Sigmoid colon (tissue), 4 donors: Measurements from ENCODE around the gene IL1A.

Experiments used
- EP300 ChIP-seq, 4 donors: sonication (generic); formaldehyde crosslinking; IDR thresholded peaks; one replicate each; pipeline ENCODE4 v1.6.1; 2017; ENCODE audit warnings: antibody characterized with exemption in 4 of 4
- POLR2A ChIP-seq, 2 donors: fragments of 450-650 bp; IDR thresholded peaks; one replicate each; pipeline ENCODE4 v1.6.1; 2016; ENCODE audit warnings: antibody characterized with exemption in 2 of 2, mild to moderate bottlenecking in 2 of 2, moderate library complexity in 2 of 2
- TF ChIP-seq, protein P1 (sequence below), 4 experiments: fragments of 450-650 bp in 3 of 4; fragments of 200-600 bp in 1 of 4; IDR thresholded peaks; one replicate each; pipeline ENCODE4 v1.5.1; 2016 to 2019; ENCODE audit warnings: antibody characterized with exemption in 4 of 4, mild to moderate bottlenecking in 3 of 4, moderate library complexity in 2 of 4

DNA sequence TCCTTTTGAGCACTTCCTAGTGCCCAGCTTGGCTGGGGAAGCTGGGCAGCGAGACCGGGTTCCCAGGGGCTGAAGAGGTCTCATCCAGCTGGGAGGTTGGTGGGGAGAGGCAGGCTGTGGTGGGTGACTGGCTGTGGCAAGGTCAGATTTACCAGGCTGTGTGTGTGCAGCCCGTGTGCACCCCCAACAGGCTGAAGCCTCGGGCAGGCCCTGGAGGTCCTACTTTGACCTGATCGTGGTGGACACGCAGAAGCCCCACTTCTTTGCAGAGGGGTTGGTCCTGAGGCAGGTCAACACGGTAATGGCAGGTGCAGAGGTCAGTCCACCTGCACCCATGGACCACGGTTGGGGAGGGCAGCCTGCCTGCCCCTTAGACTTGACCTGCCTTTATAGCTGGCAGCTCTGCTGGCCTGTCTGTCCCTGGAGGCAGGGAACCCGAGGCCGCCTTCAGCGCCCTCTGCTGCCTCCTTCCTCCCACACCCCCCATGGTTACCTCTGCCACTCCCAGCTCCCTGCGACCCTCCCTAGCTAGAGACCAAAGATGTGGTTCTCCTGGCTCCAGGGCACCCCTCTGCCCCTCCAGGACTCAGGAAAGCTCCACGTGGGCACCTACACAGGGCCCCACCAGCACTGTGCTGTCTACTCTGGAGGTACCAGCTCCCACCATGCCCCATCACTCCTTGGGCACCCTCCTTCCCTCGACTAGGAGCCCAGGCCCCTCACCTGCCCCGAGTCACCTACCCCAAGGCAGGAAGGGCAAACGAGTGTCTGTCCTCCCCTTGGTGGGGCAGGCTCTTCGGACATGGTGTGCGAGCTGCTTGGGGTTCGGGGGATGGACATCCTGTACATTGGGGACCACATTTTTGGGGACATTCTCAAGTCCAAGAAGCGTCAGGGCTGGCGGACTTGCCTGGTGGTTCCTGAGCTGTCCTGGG lies 59.4 kb downstream of the IL1A start:
- TF ChIP-seq, protein P1, sequence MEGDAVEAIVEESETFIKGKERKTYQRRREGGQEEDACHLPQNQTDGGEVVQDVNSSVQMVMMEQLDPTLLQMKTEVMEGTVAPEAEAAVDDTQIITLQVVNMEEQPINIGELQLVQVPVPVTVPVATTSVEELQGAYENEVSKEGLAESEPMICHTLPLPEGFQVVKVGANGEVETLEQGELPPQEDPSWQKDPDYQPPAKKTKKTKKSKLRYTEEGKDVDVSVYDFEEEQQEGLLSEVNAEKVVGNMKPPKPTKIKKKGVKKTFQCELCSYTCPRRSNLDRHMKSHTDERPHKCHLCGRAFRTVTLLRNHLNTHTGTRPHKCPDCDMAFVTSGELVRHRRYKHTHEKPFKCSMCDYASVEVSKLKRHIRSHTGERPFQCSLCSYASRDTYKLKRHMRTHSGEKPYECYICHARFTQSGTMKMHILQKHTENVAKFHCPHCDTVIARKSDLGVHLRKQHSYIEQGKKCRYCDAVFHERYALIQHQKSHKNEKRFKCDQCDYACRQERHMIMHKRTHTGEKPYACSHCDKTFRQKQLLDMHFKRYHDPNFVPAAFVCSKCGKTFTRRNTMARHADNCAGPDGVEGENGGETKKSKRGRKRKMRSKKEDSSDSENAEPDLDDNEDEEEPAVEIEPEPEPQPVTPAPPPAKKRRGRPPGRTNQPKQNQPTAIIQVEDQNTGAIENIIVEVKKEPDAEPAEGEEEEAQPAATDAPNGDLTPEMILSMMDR (IDR thresholded peaks at IDR 0.05): no peak
- no peak for TF ChIP-seq POLR2A (IDR thresholded peaks at IDR 0.05)
- TF ChIP-seq EP300 (IDR thresholded peaks at IDR 0.05): no peak
